Measurements from ENCODE around the gene CNNM1.

CNNM1 gene

GRCh38 chr10:99329304-99329553, at the start of gene CNNM1:
CNNM1 (plus strand) TSS chr10:99329356; CDS start chr10:99329388, 32 bp downstream.
- Histone ChIP-seq H3K9me3 (no peaks in the 10 kb centered on the region), H3K27ac (no peak within 1 kb of the TSS), H3K4me1 (peaks cover 0 to 21% (median 17%) of the 10 kb centered on the region in 4 donors), H3K36me3 (no peaks in the 10 kb centered on the region), H3K27me3 (peaks cover 0 to 26% of the 10 kb centered on the region in 2 donors), H3K4me3 (peak within 1 kb of the TSS; percentile 55 to 66)
- intact Hi-C loops (cut with DNase I; ENCODE audit: low total_unique reads): no loop called here
- no peak for DNase-seq
- no peak for TF ChIP-seq CTCF (IDR thresholded peaks at IDR 0.05)

- peaks cover 0 to 17% (median 3%) of the 10 kb centered on the region in 4 donors for H3K4me1 ChIP-seq
- H3K36me3 ChIP-seq: no peaks in the 10 kb centered on the region
- peak overlapping the region in 1 of 2 donors; percentile 31 for H3K27ac ChIP-seq
- DNase-seq: no peak
- intact Hi-C loops (cut with DNase I; ENCODE audit: low total_unique reads): no loop called here
- H3K27me3 ChIP-seq: no peaks in the 10 kb centered on the region
- no peak overlapping the region for H3K4me3 ChIP-seq
- H3K9me3 ChIP-seq: peaks cover 0 to 6% (median 0%) of the 10 kb centered on the region in 3 donors
- TF ChIP-seq CTCF (IDR thresholded peaks at IDR 0.05): no peak
These were observed 49.5 kb upstream of the CNNM1 start for GRCh38 chr10:99279626-99280111.

GRCh38 chr10:99280472-99280871, 48.7 kb upstream of the CNNM1 start:
- intact Hi-C loops (cut with DNase I; ENCODE audit: low total_unique reads): no loop called here
- H3K4me3 ChIP-seq: no peak overlapping the region
- no peak for TF ChIP-seq CTCF (IDR thresholded peaks at IDR 0.05)

GRCh38 chr10:99285881-99286280, 43.3 kb upstream of the CNNM1 start:
- DNase-seq: no peak
- no peak overlapping the region for H3K27ac ChIP-seq
- peaks cover 0 to 6% (median 0%) of the 10 kb centered on the region in 3 donors for H3K9me3 ChIP-seq
- H3K4me1 ChIP-seq: no peaks in the 10 kb centered on the region
- no peaks in the 10 kb centered on the region for H3K36me3 ChIP-seq
- intact Hi-C loops (cut with DNase I; ENCODE audit: low total_unique reads): no loop called here
- no peak for TF ChIP-seq CTCF (IDR thresholded peaks at IDR 0.05)
- no peaks in the 10 kb centered on the region for H3K27me3 ChIP-seq
- no peak overlapping the region for H3K4me3 ChIP-seq

More at GRCh38 chr10:99280472-99280871, 48.7 kb upstream of the CNNM1 start:
- Histone ChIP-seq H3K9me3 (peaks cover 0 to 6% (median 0%) of the 10 kb centered on the region in 3 donors), H3K4me1 (peaks cover 0 to 17% (median 3%) of the 10 kb centered on the region in 4 donors), H3K27ac (no peak overlapping the region), H3K36me3 (no peaks in the 10 kb centered on the region), H3K27me3 (no peaks in the 10 kb centered on the region)
- no peak for DNase-seq

GRCh38 chr10:99290306-99290705, 38.9 kb upstream of the CNNM1 start:
- H3K36me3 ChIP-seq: no peaks in the 10 kb centered on the region
- H3K4me3 ChIP-seq: no peak overlapping the region
- H3K27ac ChIP-seq: no peak overlapping the region
- H3K9me3 ChIP-seq: no peaks in the 10 kb centered on the region
- DNase-seq: no peak
- no peaks in the 10 kb centered on the region for H3K27me3 ChIP-seq
- no peak for TF ChIP-seq CTCF (IDR thresholded peaks at IDR 0.05)
- H3K4me1 ChIP-seq: peaks cover 0 to 9% (median 0%) of the 10 kb centered on the region in 4 donors
- intact Hi-C loops (cut with DNase I; ENCODE audit: low total_unique reads): no loop called here

GRCh38 chr10:99292159-99292558, 37.0 kb upstream of the CNNM1 start:
- TF ChIP-seq CTCF (IDR thresholded peaks at IDR 0.05): no peak
- no peak for DNase-seq
- H3K36me3 ChIP-seq: no peaks in the 10 kb centered on the region
- no peaks in the 10 kb centered on the region for H3K9me3 ChIP-seq
- peaks cover 0 to 9% (median 0%) of the 10 kb centered on the region in 4 donors for H3K4me1 ChIP-seq
- H3K4me3 ChIP-seq: no peak overlapping the region
- no peaks in the 10 kb centered on the region for H3K27me3 ChIP-seq
- H3K27ac ChIP-seq: no peak overlapping the region
- intact Hi-C loops (cut with DNase I; ENCODE audit: low total_unique reads): no loop called here
